GM12892 (cell line): ENCODE measurements around the gene EDAR.

Experiments used
- POLR2A ChIP-seq: IDR thresholded peaks from 2 replicates; pipeline ENCODE4 v1.6.1; 2011; ENCODE audit warnings: low read depth, low read length, control low read depth
- POLR2AphosphoS5 ChIP-seq: IDR thresholded peaks from 2 replicates; pipeline ENCODE4 v1.6.1; 2011; ENCODE audit warnings: low read depth, low read length, control low read depth

- TF ChIP-seq POLR2A, result no peak
- TF ChIP-seq POLR2AphosphoS5, result no peak
Observed at GRCh38 chr2:108907822-108908712, 81.0 kb downstream of the EDAR start.
